OCI-M2 (cell line): Measurements from ENCODE around the gene TOMM6.
A peak's percentile ranks its signal among the peaks of the same experiment; 100 is the strongest.
"Not testable (repeated sequence)": the region's sequence is repeated elsewhere in the genome, so short reads cannot be mapped to it uniquely, and the experiment has no call there.

Source experiments
- DNase-seq: peaks from one replicate; lab custom pipeline; 2025; ENCODE audit not compliant: unreplicated experiment; lab: John Stamatoyannopoulos, UW

TOMM6 gene

GRCh38 chr6:41784581-41785171, 2.8 kb upstream of the TOMM6 start:
- DNase-seq = no peak

GRCh38 chr6:41785254-41785653, 2.2 kb upstream of the TOMM6 start:
- DNase-seq = no peak

- no peak for DNase-seq
Measured at GRCh38 chr6:41785689-41786450, 1.6 kb upstream of the TOMM6 start.

GRCh38 chr6:41786451-41787218, 859 bp upstream of the TOMM6 start:
- DNase-seq = no peak

- no peak for DNase-seq
Measured at GRCh38 chr6:41789390-41789724, 1.9 kb downstream of the TOMM6 start.

GRCh38 chr6:41790045-41790444, 2.6 kb downstream of the TOMM6 start:
- DNase-seq = no peak

GRCh38 chr6:41791305-41791704, 3.8 kb downstream of the TOMM6 start:
- DNase-seq = no peak

- no peak for DNase-seq
Measured at GRCh38 chr6:41791984-41792383, 4.5 kb downstream of the TOMM6 start.

GRCh38 chr6:41796474-41796873, 9.0 kb downstream of the TOMM6 start:
- DNase-seq = no peak

GRCh38 chr6:41798901-41799558, 11.5 kb downstream of the TOMM6 start:
- DNase-seq = no peak

GRCh38 chr6:41799559-41799911, 12.0 kb downstream of the TOMM6 start:
- DNase-seq = no peak

- DNase-seq = no peak
Measured at GRCh38 chr6:41801380-41801779, 13.9 kb downstream of the TOMM6 start.

GRCh38 chr6:41805830-41806774, 18.6 kb downstream of the TOMM6 start:
- DNase-seq = no peak

- no peak for DNase-seq
Measured at GRCh38 chr6:41811095-41811494, 23.6 kb downstream of the TOMM6 start.

- not testable (repeated sequence) for DNase-seq
Measured at GRCh38 chr6:41811946-41812345, 24.5 kb downstream of the TOMM6 start.

GRCh38 chr6:41813469-41813868, 26.0 kb downstream of the TOMM6 start:
- DNase-seq = no peak

- DNase-seq = no peak
Measured at GRCh38 chr6:41813956-41814355, 26.5 kb downstream of the TOMM6 start.

GRCh38 chr6:41814629-41815028, 27.1 kb downstream of the TOMM6 start:
- DNase-seq = no peak

- DNase-seq = no peak
Measured at GRCh38 chr6:41815587-41815986, 28.1 kb downstream of the TOMM6 start.

GRCh38 chr6:41818271-41819054, 31.0 kb downstream of the TOMM6 start:
- DNase-seq = peak; percentile 63
